H1 (cell line): Measurements from ENCODE around the gene TUBA3C. TPM values are rescaled to one million over a fixed set of nuclear protein-coding genes. Genes with fewer than 3 reads are reported as not detected.

Source experiments
- CTCF ChIA-PET: fragments of 300-600 bp; sonication (Branson Sonifier 250); formaldehyde crosslinking; loops from one replicate; lab custom pipeline; 2021; ENCODE audit not compliant: partially characterized antibody; lab: Charles Lee
- POLR2A ChIA-PET: fragments of 300-600 bp; sonication (Branson Sonifier 250); formaldehyde crosslinking; loops from one replicate; lab custom pipeline; 2021; ENCODE audit warnings: inconsistent platforms; ENCODE audit not compliant: partially characterized antibody; lab: Charles Lee
- DNase-seq, 2 experiments: peaks; one replicate each; pipeline versions ENCODE4 v3.0.0 to v3.0.0-alpha.2; 2010 to 2022; ENCODE audit warnings: low spot score in 2 of 2, low read depth in 1 of 2, mixed read lengths in 1 of 2
- FAIRE-seq: peaks from 2 replicates; lab custom pipeline; 2011; peaks lifted over from hg19 to GRCh38; lab: Jason Lieb, UNC
- H2AFZ ChIP-seq: 2 replicates; pipeline ENCODE4 v1.8.1; 2012; ENCODE audit warnings: low read length, inconsistent platforms
- H2AK5ac ChIP-seq: 2 replicates; pipeline ENCODE4 v1.6.1; 2013; ENCODE audit warnings: low read depth, low read length
- H2BK120ac ChIP-seq: replicated peaks from 2 replicates; pipeline ENCODE3; 2013; ENCODE audit warnings: low read depth, low read length, inconsistent platforms
- H2BK12ac ChIP-seq: 2 replicates; pipeline ENCODE4 v1.6.1; 2013; ENCODE audit warnings: low read depth, low read length
- H2BK15ac ChIP-seq: 2 replicates; pipeline ENCODE4 v1.6.1; 2013; ENCODE audit warnings: low read length
- H2BK20ac ChIP-seq: 2 replicates; pipeline ENCODE4 v1.6.1; 2013; ENCODE audit warnings: low read length
- H2BK5ac ChIP-seq: 2 replicates; pipeline ENCODE4 v1.6.1; 2013; ENCODE audit warnings: low read depth, low read length
- H3K14ac ChIP-seq: 2 replicates; pipeline ENCODE4 v1.6.1; 2013; ENCODE audit warnings: inconsistent platforms; ENCODE audit not compliant: insufficient read length
- H3K18ac ChIP-seq: 2 replicates; pipeline ENCODE4 v1.6.1; 2013; ENCODE audit warnings: low read length; ENCODE audit errors: extremely low read depth
- H3K23ac ChIP-seq: 2 replicates; pipeline ENCODE4 v1.6.1; 2013; ENCODE audit warnings: inconsistent platforms; ENCODE audit not compliant: insufficient read length
- H3K23me2 ChIP-seq: 2 replicates; pipeline ENCODE4 v1.6.1; 2013; ENCODE audit warnings: low read depth, low read length
- H3K27ac ChIP-seq: 2 replicates; pipeline ENCODE4 v1.6.1; 2011; ENCODE audit warnings: low read depth, low read length, inconsistent platforms
- H3K27me3 ChIP-seq, 4 experiments: replicated peaks in 1 of 4; 1 replicate in 1 of 4; 2 replicates in 3 of 4; pipeline versions ENCODE4 v1.6.1 to v1.8.1; 2011 to 2013; ENCODE audit warnings: low read length in 3 of 4, mild to moderate bottlenecking in 3 of 4, inconsistent platforms in 2 of 4, mixed read lengths in 2 of 4, moderate library complexity in 1 of 4; ENCODE audit not compliant: control insufficient read depth in 3 of 4, insufficient read depth in 3 of 4; ENCODE audit errors: extremely low read depth in 1 of 4
- H3K36me3 ChIP-seq, 4 experiments: 2 replicates each; pipeline versions ENCODE4 v1.6.1 to v1.8.1; 2011 to 2013; ENCODE audit warnings: mild to moderate bottlenecking in 4 of 4, low read length in 3 of 4, moderate library complexity in 2 of 4, control low read depth in 1 of 4, inconsistent platforms in 1 of 4; ENCODE audit not compliant: insufficient read depth in 4 of 4, control insufficient read depth in 2 of 4
- H3K4ac ChIP-seq: replicated peaks from 2 replicates; pipeline ENCODE3; 2013; ENCODE audit warnings: low read length, low read depth, mixed read lengths, inconsistent platforms; ENCODE audit not compliant: insufficient read length
- H3K4me1 ChIP-seq, 4 experiments: replicated peaks in 1 of 4; 1 replicate in 1 of 4; 2 replicates in 3 of 4; pipeline versions ENCODE4 v1.6.1 to v1.8.1; 2011 to 2013; ENCODE audit warnings: low read length in 3 of 4, inconsistent platforms in 2 of 4, mixed read lengths in 1 of 4; ENCODE audit not compliant: insufficient read depth in 4 of 4, control insufficient read depth in 3 of 4
- H3K4me2 ChIP-seq, 2 experiments: 2 replicates each; pipeline versions ENCODE4 v1.6.1 to v1.8.1; 2011 to 2013; ENCODE audit warnings: low read depth in 2 of 2, low read length in 2 of 2, control low read depth in 1 of 2, inconsistent platforms in 1 of 2, mild to moderate bottlenecking in 1 of 2; ENCODE audit not compliant: insufficient read depth in 1 of 2
- H3K4me3 ChIP-seq, 4 experiments: fragments of 200-600, 300-600 bp in 1 of 4; sonication (generic), shearing (Covaris generic), sonication (Bioruptor Twin) in 1 of 4; 2 replicates each; pipeline versions ENCODE4 v1.5.1 to v1.8.1; 2011 to 2016; ENCODE audit warnings: low read length in 4 of 4, low read depth in 3 of 4, control low read depth in 2 of 4, inconsistent platforms in 2 of 4, mild to moderate bottlenecking in 2 of 4, mixed read lengths in 1 of 4, moderate library complexity in 1 of 4; ENCODE audit not compliant: insufficient read depth in 2 of 4; ENCODE audit errors: extremely low read depth in 1 of 4
- H3K56ac ChIP-seq: replicated peaks from 2 replicates; pipeline ENCODE3; 2013; ENCODE audit warnings: low read depth, mild to moderate bottlenecking, mixed read lengths, low read length, inconsistent platforms; ENCODE audit not compliant: insufficient read length
- H3K79me1 ChIP-seq: 2 replicates; pipeline ENCODE4 v1.6.1; 2013; ENCODE audit warnings: low read depth, low read length, control low read depth
- H3K79me2 ChIP-seq, 2 experiments: 2 replicates each; pipeline versions ENCODE4 v1.6.1 to v1.8.1; 2012 to 2013; ENCODE audit warnings: low read length in 2 of 2, mild to moderate bottlenecking in 2 of 2, inconsistent platforms in 1 of 2; ENCODE audit not compliant: insufficient read depth in 2 of 2, control insufficient read depth in 1 of 2
- H3K9ac ChIP-seq, 4 experiments: replicated peaks in 1 of 4; 1 replicate in 1 of 4; 2 replicates in 3 of 4; pipeline versions ENCODE4 v1.6.1 to v1.8.1; 2011 to 2013; ENCODE audit warnings: low read depth in 3 of 4, low read length in 3 of 4, control low read depth in 2 of 4, mild to moderate bottlenecking in 2 of 4, moderate library complexity in 2 of 4, inconsistent platforms in 1 of 4; ENCODE audit errors: extremely low read depth in 1 of 4
- H3K9me3 ChIP-seq, 2 experiments: 2 replicates each; pipeline versions ENCODE4 v1.6.1 to v1.8.1; 2012 to 2013; ENCODE audit warnings: mild to moderate bottlenecking in 2 of 2, moderate library complexity in 2 of 2, control low read depth in 1 of 2, inconsistent platforms in 1 of 2, low read depth in 1 of 2, low read length in 1 of 2, mixed read lengths in 1 of 2; ENCODE audit not compliant: insufficient read depth in 2 of 2
- H4K20me1 ChIP-seq, 2 experiments: replicated peaks in 1 of 2; 2 replicates each; pipeline versions ENCODE3 to v1.8.1; 2011 to 2013; ENCODE audit warnings: inconsistent platforms in 2 of 2, low read length in 2 of 2, mild to moderate bottlenecking in 1 of 2; ENCODE audit not compliant: insufficient read depth in 2 of 2, control insufficient read depth in 1 of 2
- H4K5ac ChIP-seq: 2 replicates; pipeline ENCODE4 v1.6.1; 2013; ENCODE audit warnings: low read length, low read depth, mixed read lengths, inconsistent platforms; ENCODE audit not compliant: insufficient read length
- H4K8ac ChIP-seq: 2 replicates; pipeline ENCODE4 v1.8.0; 2013; ENCODE audit warnings: mild to moderate bottlenecking, moderate library complexity, low read length, inconsistent platforms; ENCODE audit not compliant: insufficient read depth; ENCODE audit errors: extremely low read depth
- H4K91ac ChIP-seq: replicated peaks from 2 replicates; pipeline ENCODE3; 2013; ENCODE audit warnings: low read length, mixed read lengths, inconsistent platforms; ENCODE audit not compliant: insufficient read length
- WGBS, 2 experiments: shearing (Covaris generic) in 1 of 2; methylation state at CpG; one replicate each; pipeline versions ENCODE4 v1.1.6 to v1.1.7; 2013 to 2015; ENCODE audit warnings: low lambda C conversion rate in 2 of 2, mixed read lengths in 2 of 2, inconsistent platforms in 1 of 2, low coverage in 1 of 2, missing lambda C conversion rate in 1 of 2; ENCODE audit not compliant: insufficient replicate concordance in 2 of 2, insufficient coverage in 1 of 2, insufficient read length in 1 of 2; ENCODE audit errors: extremely low coverage in 1 of 2, missing lambda C conversion rate in 1 of 2; 5-methylcytosine and 5-hydroxymethylcytosine counted together
- polyA plus RNA-seq, 7 experiments: library from polyadenylated mRNA; depleted of rRNA in 3 of 7; stranded (reverse) in 5 of 7; unstranded in 2 of 7; fragments of >200 nt in 5 of 7; fragments of 200-250 nt in 2 of 7; gene quantifications; 1 replicate in 5 of 7; 2 replicates in 1 of 7; 4 replicates in 1 of 7; pipeline versions ENCODE4 v1.2.1 to v1.2.3, GENCODE V29; 2011 to 2013; ENCODE audit warnings: missing spikeins in 2 of 7, mixed read lengths in 2 of 7
- total RNA-seq: library from RNA; stranded (reverse); fragmentation: NEBNext Ultra II Directional; extraction: Animal tissue kit (Norgen Biotek cat#: 25700); gene quantifications from 2 replicates; pipeline ENCODE4 v1.2.1, GENCODE V29; 2021

Gene TUBA3C
- total and polyA plus RNA-seq, 2 of the 8 experiments (the other 6 are each of a cell fraction or from before 2014, with no cell fraction given), result not detected

DNA sequence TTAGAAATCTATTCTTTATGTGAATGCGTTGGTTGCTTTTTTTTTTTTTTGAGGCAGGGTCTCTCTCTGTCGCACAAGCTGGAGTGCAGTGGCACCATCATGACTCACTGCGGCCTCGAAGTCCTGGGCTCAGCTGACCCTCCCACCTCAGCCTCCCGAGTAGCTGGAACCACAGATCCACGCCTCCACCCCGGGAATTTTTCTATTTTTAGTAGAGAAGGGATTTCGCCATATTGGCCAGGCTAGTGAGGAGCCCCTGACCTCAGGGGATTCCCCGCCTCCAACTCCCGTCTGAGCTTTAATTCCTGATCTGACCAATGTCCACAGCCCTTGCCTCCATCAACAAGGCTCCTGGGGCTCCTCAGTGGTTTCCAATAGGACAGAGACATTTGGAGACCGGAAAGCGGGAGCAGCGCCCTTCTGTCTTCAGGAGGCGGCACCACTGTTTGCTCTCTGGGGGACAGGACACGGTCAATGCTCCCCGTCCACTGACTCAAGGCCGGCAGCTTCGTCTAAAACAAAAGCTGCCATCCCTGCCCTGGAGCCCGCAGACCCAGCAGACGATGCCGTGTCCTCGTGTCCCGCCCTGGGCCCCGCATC lies 503 bp downstream of the TUBA3C start:
- H3K4ac ChIP-seq, result no peak overlapping the region
- no peak overlapping the region for H3K56ac ChIP-seq
- H3K36me3 ChIP-seq, result no peaks in the 10 kb centered on the region
- H2BK20ac ChIP-seq, result no peak overlapping the region
- no peaks in the 10 kb centered on the region for H3K23me2 ChIP-seq
- FAIRE-seq, result no peak
- no peak overlapping the region for H2AFZ ChIP-seq
- H2BK12ac ChIP-seq, result no peak overlapping the region
- H2BK5ac ChIP-seq, result no peak overlapping the region
- H4K8ac ChIP-seq, result no peak overlapping the region
- POLR2A ChIA-PET, result no interaction called here
- no peak overlapping the region for H3K4me3 ChIP-seq
- CTCF ChIA-PET, result no interaction called here
- H3K9ac ChIP-seq, result no peak overlapping the region
- H4K91ac ChIP-seq, result no peak overlapping the region
- H3K23ac ChIP-seq, result no peak overlapping the region
- no peak overlapping the region for H2BK120ac ChIP-seq
- H3K9me3 ChIP-seq, result peaks cover 71 to 94% of the 10 kb centered on the region in 2 experiments
- no peak for DNase-seq
- H3K14ac ChIP-seq, result no peak overlapping the region
- no peaks in the 10 kb centered on the region for H3K79me2 ChIP-seq
- H3K27ac ChIP-seq, result no peak overlapping the region
- H3K4me1 ChIP-seq, result no peaks in the 10 kb centered on the region
- no peak overlapping the region for H4K5ac ChIP-seq
- no peaks in the 10 kb centered on the region for H3K27me3 ChIP-seq
- no peak overlapping the region for H3K4me2 ChIP-seq
- no peaks in the 10 kb centered on the region for H3K79me1 ChIP-seq
- 86% methylated on average over 11 of the region's 24 CpGs; no CpG with 5 or more reads in 1 of the 2 experiments for WGBS, 2 experiments
- H3K18ac ChIP-seq, result no peak overlapping the region
- H4K20me1 ChIP-seq, result no peaks in the 10 kb centered on the region
- H2BK15ac ChIP-seq, result no peak overlapping the region
- no peak overlapping the region for H2AK5ac ChIP-seq
